Loucy (cell line): ENCODE measurements around the gene DPF3.

Experiments used
- H2AFZ ChIP-seq: fragments of 200-600 bp; sonication (generic); 2 replicates; pipeline ENCODE4 v1.6.0; 2016; ENCODE audit warnings: antibody characterized with exemption, mild to moderate bottlenecking, low read length, moderate library complexity
- H3F3A ChIP-seq: fragments of 200-600 bp; 2 replicates; pipeline ENCODE4 v1.6.0; 2016; ENCODE audit warnings: antibody characterized with exemption, low read depth, mild to moderate bottlenecking
- H3K27me3 ChIP-seq: fragments of 200-600 bp; sonication (generic); 2 replicates; pipeline ENCODE4 v1.6.1; 2014; ENCODE audit warnings: low read length, mild to moderate bottlenecking; ENCODE audit not compliant: insufficient read depth, poor library complexity, severe bottlenecking
- H3K36me3 ChIP-seq: fragments of 200-600 bp; sonication (generic); 2 replicates; pipeline ENCODE4 v1.6.1; 2016; ENCODE audit warnings: low read length; ENCODE audit not compliant: insufficient read depth
- H3K4me1 ChIP-seq: fragments of 200-600 bp; sonication (generic); 2 replicates; pipeline ENCODE4 v1.5.1; 2014; ENCODE audit warnings: low read length, mild to moderate bottlenecking; ENCODE audit not compliant: insufficient read depth, poor library complexity, severe bottlenecking
- H3K4me2 ChIP-seq: fragments of 200-600 bp; sonication (generic); 2 replicates; pipeline ENCODE4 v1.6.0; 2014; ENCODE audit warnings: antibody characterized with exemption, low read length, low read depth, mild to moderate bottlenecking; ENCODE audit not compliant: poor library complexity, severe bottlenecking
- H3K4me3 ChIP-seq: fragments of 200-600 bp; sonication (generic); 2 replicates; pipeline ENCODE4 v1.5.1; 2014; ENCODE audit warnings: low read length, mild to moderate bottlenecking, mixed read lengths; ENCODE audit not compliant: poor library complexity, severe bottlenecking
- H3K79me2 ChIP-seq: fragments of 200-600 bp; sonication (generic); 2 replicates; pipeline ENCODE4 v1.6.1; 2014; ENCODE audit warnings: low read length; ENCODE audit not compliant: insufficient read depth
- H3K9ac ChIP-seq: fragments of 200-600 bp; sonication (generic); 2 replicates; pipeline ENCODE4 v1.6.0; 2014; ENCODE audit warnings: mild to moderate bottlenecking, low read depth, low read length, moderate library complexity; ENCODE audit not compliant: poor library complexity, severe bottlenecking
- H3K9me2 ChIP-seq: fragments of 200-600 bp; sonication (generic); replicated peaks from 2 replicates; pipeline ENCODE4 v1.6.1; 2016; ENCODE audit warnings: low read depth, low read length, mixed read lengths
- H3K9me3 ChIP-seq: fragments of 200-600 bp; sonication (generic); 2 replicates; pipeline ENCODE4 v1.6.1; 2014; ENCODE audit warnings: mild to moderate bottlenecking, antibody characterized with exemption, low read length, low read depth; ENCODE audit not compliant: insufficient read depth
- H4K20me1 ChIP-seq: fragments of 200-600 bp; sonication (generic); 2 replicates; pipeline ENCODE4 v1.6.0; 2014; ENCODE audit warnings: antibody characterized with exemption, low read length, mild to moderate bottlenecking; ENCODE audit not compliant: insufficient read depth, poor library complexity, severe bottlenecking
- EZH2phosphoT487 ChIP-seq: fragments of 200-600 bp; IDR thresholded peaks from 2 replicates; pipeline ENCODE4 v1.6.1; 2018; ENCODE audit warnings: antibody characterized with exemption, mild to moderate bottlenecking, moderate library complexity, borderline replicate concordance
- TF ChIP-seq, protein P1 (sequence below): fragments of 200-600 bp; sonication (generic); conservative IDR thresholded peaks from 2 replicates; pipeline ENCODE4 v1.5.1; 2014; ENCODE audit warnings: mild to moderate bottlenecking, antibody characterized with exemption, low read length

DPF3 gene

GRCh38 chr14:72736786-72737559, 156.9 kb downstream of the DPF3 start:
- H3K9me2 ChIP-seq: no peaks in the 10 kb centered on the region
- no peaks in the 10 kb centered on the region for H3K27me3 ChIP-seq
- H3K4me2 ChIP-seq: no peak overlapping the region
- no peak overlapping the region for H3K4me3 ChIP-seq
- H3K9ac ChIP-seq: no peak overlapping the region
- peaks cover 63% of the 10 kb centered on the region; the same call in 1 of the 2 replicates for H3K36me3 ChIP-seq
- no peak for TF ChIP-seq EZH2phosphoT487
- TF ChIP-seq, protein P1, sequence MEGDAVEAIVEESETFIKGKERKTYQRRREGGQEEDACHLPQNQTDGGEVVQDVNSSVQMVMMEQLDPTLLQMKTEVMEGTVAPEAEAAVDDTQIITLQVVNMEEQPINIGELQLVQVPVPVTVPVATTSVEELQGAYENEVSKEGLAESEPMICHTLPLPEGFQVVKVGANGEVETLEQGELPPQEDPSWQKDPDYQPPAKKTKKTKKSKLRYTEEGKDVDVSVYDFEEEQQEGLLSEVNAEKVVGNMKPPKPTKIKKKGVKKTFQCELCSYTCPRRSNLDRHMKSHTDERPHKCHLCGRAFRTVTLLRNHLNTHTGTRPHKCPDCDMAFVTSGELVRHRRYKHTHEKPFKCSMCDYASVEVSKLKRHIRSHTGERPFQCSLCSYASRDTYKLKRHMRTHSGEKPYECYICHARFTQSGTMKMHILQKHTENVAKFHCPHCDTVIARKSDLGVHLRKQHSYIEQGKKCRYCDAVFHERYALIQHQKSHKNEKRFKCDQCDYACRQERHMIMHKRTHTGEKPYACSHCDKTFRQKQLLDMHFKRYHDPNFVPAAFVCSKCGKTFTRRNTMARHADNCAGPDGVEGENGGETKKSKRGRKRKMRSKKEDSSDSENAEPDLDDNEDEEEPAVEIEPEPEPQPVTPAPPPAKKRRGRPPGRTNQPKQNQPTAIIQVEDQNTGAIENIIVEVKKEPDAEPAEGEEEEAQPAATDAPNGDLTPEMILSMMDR: no peak
- H3K9me3 ChIP-seq: no peaks in the 10 kb centered on the region
- peaks cover 3% of the 10 kb centered on the region for H4K20me1 ChIP-seq
- H3K79me2 ChIP-seq: peaks cover 44% of the 10 kb centered on the region
- no peak overlapping the region for H2AFZ ChIP-seq
- no peaks in the 10 kb centered on the region for H3F3A ChIP-seq
- no peaks in the 10 kb centered on the region for H3K4me1 ChIP-seq

DNA sequence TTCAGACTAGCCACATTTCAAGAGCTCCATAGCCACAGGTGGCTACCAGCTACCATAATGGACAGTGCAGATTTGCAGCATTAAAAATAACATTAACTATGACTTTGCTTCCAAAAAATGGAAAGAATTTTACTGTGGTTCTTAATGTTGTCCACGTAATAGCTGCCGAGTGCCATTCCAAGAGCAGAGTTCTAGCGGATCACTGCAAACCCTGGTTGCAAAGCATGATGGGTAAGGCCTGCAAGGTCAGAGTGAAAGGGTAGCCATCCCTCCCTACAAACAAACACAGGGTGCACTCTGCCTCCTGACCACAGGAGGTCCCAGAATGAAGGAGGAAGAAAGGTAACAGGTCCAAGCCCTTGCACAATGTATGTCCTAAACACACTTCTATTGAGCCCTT, 157.6 kb downstream of the DPF3 start:
- Histone ChIP-seq H3K36me3 (peaks cover 63% of the 10 kb centered on the region; the same call in 1 of the 2 replicates), H3K79me2 (peaks cover 44% of the 10 kb centered on the region), H3K4me1 (no peaks in the 10 kb centered on the region), H3F3A (no peaks in the 10 kb centered on the region), H4K20me1 (peaks cover 3% of the 10 kb centered on the region), H3K4me3 (no peak overlapping the region), H3K4me2 (no peak overlapping the region), H2AFZ (no peak overlapping the region), H3K9me3 (no peaks in the 10 kb centered on the region), H3K27me3 (no peaks in the 10 kb centered on the region), H3K9me2 (no peaks in the 10 kb centered on the region), H3K9ac (no peak overlapping the region)
- TF ChIP-seq, protein P1: peak; percentile 44
- no peak for TF ChIP-seq EZH2phosphoT487

DNA sequence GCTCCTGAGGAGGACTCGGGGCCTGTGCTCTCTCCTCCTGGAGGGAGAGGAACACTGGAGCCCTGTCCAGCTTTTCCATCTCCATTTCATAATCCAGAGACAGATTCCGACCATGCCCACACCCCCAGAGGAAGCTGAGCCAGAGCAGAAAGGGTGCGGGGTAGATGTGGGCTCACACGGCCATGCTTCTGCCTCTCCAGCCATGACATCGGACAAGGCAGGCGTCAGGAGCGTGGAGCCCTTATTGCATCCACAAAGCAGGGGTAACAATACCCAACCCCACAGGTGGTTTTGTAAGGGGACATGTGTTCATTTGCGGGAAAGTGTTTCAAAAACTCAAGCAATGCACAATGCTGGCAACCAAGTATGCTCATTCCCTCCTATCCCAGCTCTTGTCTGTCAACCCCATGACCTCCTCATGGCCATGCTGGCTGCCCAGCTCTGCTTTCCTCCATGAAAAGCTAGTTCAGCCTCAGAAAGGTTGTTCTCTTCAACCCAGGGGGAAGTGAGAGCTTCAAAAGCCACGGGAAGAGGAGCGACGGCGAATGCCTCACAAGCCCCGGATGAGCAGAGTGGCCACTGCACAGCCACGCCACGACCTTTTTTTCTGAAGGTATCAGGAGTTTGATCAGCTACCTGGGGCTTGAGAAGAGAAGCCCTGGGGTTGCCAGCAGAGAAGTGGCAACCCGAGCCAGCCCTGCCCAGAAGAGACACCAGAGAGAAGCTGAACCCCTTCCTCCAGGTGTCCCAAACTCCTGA, 161.7 kb downstream of the DPF3 start:
- Histone ChIP-seq H3K9ac (no peak overlapping the region), H3K9me3 (no peaks in the 10 kb centered on the region), H3K27me3 (no peaks in the 10 kb centered on the region), H2AFZ (no peak overlapping the region), H3K4me1 (no peaks in the 10 kb centered on the region), H4K20me1 (peaks cover 3% of the 10 kb centered on the region), H3K9me2 (no peaks in the 10 kb centered on the region), H3F3A (no peaks in the 10 kb centered on the region), H3K79me2 (peaks cover 32% of the 10 kb centered on the region), H3K36me3 (peaks cover 67% of the 10 kb centered on the region; the same call in 1 of the 2 replicates), H3K4me2 (no peak overlapping the region), H3K4me3 (no peak overlapping the region)
- TF ChIP-seq, protein P1: no peak
- TF ChIP-seq EZH2phosphoT487: no peak
